Neuron (in vitro differentiated cells): ENCODE data around the gene ZNF627.
A peak's percentile ranks its signal among the peaks of the same experiment; 100 is the strongest.
"Not testable (repeated sequence)": the region's sequence is repeated elsewhere in the genome, so short reads cannot be mapped to it uniquely, and the experiment has no call there.

Source experiments
- H2AFZ ChIP-seq: one replicate; pipeline ENCODE4 v1.6.1; 2013; ENCODE audit warnings: low read depth, mild to moderate bottlenecking, inconsistent platforms, low read length, moderate library complexity
- H3K27me3 ChIP-seq: one replicate; pipeline ENCODE4 v1.6.1; 2013; ENCODE audit warnings: low read length; ENCODE audit not compliant: insufficient read depth
- H3K36me3 ChIP-seq: one replicate; pipeline ENCODE4 v1.6.1; 2013; ENCODE audit warnings: low read length; ENCODE audit not compliant: insufficient read depth
- H3K4me1 ChIP-seq: one replicate; pipeline ENCODE4 v1.6.1; 2013; ENCODE audit warnings: low read length; ENCODE audit not compliant: insufficient read depth
- H3K4me3 ChIP-seq: 2 replicates; pipeline ENCODE4 v1.5.1; 2013; ENCODE audit warnings: mild to moderate bottlenecking, low read length, moderate library complexity
- H3K9me3 ChIP-seq: one replicate; pipeline ENCODE4 v1.6.1; 2013; ENCODE audit warnings: low read length

ZNF627 gene

GRCh38 chr19:11617180-11618062 lies 20.1 kb downstream of the ZNF627 start:
- Histone ChIP-seq H3K4me3 (no peak overlapping the region), H3K36me3 (peaks cover 76% of the 10 kb centered on the region), H3K9me3 (peaks cover 68% of the 10 kb centered on the region), H3K27me3 (no peaks in the 10 kb centered on the region), H2AFZ (no peak overlapping the region), H3K4me1 (no peaks in the 10 kb centered on the region)

DNA sequence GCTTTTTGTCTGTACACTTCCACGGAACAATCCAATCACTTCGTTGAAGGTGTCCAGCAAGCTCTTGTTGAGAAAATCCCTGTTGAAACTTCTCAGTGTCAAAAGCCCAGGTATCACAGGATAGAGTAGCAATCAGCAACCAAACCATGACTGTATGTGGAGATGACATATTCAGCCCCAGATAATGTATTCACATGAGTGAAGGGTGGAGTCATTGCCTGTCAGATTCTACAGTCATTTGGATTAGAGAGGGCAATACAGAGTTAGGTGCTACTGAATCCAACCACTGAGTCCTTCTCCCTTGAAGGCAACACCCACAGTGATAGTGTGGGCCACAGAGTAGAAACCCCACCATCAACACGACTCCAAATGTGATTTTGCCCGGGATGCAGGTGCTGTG lies 23.3 kb downstream of the ZNF627 start:
- peaks cover 55% of the 10 kb centered on the region for H3K36me3 ChIP-seq
- H3K9me3 ChIP-seq, result peaks cover 46% of the 10 kb centered on the region
- no peak overlapping the region for H2AFZ ChIP-seq
- no peaks in the 10 kb centered on the region for H3K4me1 ChIP-seq
- no peaks in the 10 kb centered on the region for H3K27me3 ChIP-seq
- no peak overlapping the region for H3K4me3 ChIP-seq

DNA sequence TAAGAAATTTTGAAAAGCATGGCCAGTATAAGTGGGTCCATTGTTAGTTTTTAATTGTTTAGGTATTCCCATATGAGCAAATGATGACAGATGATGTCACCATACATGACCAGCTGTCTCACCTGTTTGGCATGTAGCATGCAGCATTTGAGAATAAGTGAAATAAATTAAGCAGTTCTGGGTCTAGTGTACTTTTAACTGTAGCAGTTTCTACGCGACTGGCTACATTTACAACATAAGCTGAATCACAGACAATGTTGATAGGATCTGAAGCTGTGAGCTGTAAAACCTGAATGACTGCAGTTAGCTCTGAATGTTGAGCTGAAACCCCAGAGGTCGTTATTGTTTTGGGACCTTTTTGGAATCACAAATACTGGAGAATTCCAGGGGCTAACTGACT lies 25.1 kb downstream of the ZNF627 start:
- H3K4me1 ChIP-seq, H3K4me3 ChIP-seq, H3K27me3 ChIP-seq, H2AFZ ChIP-seq: not testable (repeated sequence)
- H3K9me3 ChIP-seq, result peaks cover 29% of the 10 kb centered on the region
- peaks cover 38% of the 10 kb centered on the region for H3K36me3 ChIP-seq

DNA sequence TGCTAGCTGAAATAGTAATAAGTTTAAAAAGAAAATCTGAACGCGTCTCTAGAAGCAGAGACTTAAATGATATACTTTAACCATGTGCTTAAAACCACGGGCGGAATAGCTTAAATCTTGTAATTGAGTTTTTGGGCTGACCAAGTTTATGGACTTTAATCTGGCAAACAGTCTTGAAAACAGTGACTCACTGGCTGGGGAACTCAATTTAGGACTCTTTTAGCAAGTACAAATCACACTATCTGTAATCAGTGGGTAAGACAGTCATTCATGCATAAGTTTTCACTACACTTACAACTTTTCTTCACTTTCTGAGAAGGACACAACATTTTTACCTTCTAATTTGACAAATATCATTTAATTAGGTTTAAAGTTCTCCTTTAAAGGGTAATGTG lies 26.8 kb downstream of the ZNF627 start:
- no peak overlapping the region for H2AFZ ChIP-seq
- peaks cover 22% of the 10 kb centered on the region for H3K36me3 ChIP-seq
- peaks cover 2% of the 10 kb centered on the region for H3K4me1 ChIP-seq
- H3K9me3 ChIP-seq, result peaks cover 13% of the 10 kb centered on the region
- no peak overlapping the region for H3K4me3 ChIP-seq
- H3K27me3 ChIP-seq, result no peaks in the 10 kb centered on the region

DNA sequence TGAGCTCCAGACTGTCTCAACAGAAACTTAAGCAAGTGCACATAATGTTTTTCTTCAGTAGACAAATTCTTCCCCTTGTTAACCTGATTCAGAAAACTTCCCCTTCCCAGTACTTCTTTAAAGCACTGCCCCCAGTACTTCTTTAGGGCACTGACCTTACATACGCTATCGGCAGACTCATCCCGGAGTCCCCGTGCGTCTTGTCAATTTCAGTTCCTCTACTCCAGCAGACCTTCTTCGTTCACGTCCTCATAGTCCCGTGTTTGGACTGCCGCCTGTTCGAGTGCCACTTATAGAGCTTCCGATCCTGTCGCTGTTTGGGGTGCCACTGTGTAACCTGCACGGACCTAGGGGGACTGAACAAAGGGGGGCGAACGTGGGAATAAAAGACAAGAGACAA lies 29.0 kb downstream of the ZNF627 start:
- Histone ChIP-seq H3K36me3 (peaks cover 2% of the 10 kb centered on the region), H3K27me3 (no peaks in the 10 kb centered on the region)

GRCh38 chr19:11633223-11633622 lies 35.9 kb downstream of the ZNF627 start:
- Histone ChIP-seq H3K36me3 (no peaks in the 10 kb centered on the region), H3K4me3 (no peak overlapping the region), H2AFZ (no peak overlapping the region), H3K9me3 (peaks cover 5% of the 10 kb centered on the region), H3K4me1 (no peaks in the 10 kb centered on the region), H3K27me3 (no peaks in the 10 kb centered on the region)

More for the DNA sequence above, 29.0 kb downstream of the ZNF627 start:
- Histone ChIP-seq H3K4me1 (peaks cover 2% of the 10 kb centered on the region), H2AFZ (no peak overlapping the region), H3K4me3 (no peak overlapping the region), H3K9me3 (no peaks in the 10 kb centered on the region)

DNA sequence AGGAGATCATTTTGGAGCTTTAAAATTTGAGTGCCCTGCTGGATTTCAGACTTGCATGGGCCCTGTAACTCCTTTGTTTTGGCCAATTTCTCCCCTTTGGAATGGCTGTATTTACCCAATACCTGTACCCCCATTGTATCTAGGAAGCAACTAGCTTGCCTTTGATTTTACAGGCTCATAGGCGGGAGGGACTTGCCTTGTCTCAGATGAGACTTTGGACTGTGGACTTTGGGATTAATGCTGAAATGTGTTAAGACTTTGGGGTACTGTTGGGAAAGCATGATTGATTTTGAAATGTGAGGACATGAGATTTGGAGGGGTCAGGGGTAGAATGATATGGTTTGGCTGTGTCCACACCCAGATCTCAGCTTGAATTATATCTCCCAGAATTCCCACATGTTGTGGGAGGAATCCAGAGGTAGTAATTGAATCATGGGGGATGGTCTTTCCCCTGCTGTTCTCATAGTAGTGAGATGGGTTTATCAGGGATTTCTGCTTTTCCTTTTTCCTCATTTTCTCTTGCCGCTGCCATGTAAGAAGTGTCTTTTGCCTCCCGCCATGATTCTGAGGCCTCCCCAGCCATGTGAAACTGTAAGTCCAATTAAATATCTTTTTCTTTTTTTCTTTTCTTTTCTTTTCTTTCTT lies 36.9 kb downstream of the ZNF627 start:
- not testable (repeated sequence) for H3K4me3 ChIP-seq, H3K4me1 ChIP-seq, H2AFZ ChIP-seq, H3K27me3 ChIP-seq, H3K9me3 ChIP-seq, H3K36me3 ChIP-seq

GRCh38 chr19:11639245-11639601 lies 41.9 kb downstream of the ZNF627 start:
- H2AFZ ChIP-seq, result no peak overlapping the region
- peak overlapping the region; percentile 100 for H3K4me3 ChIP-seq
- no peaks in the 10 kb centered on the region for H3K4me1 ChIP-seq
- no peaks in the 10 kb centered on the region for H3K27me3 ChIP-seq
- peaks cover 3% of the 10 kb centered on the region for H3K9me3 ChIP-seq
- peaks cover 4% of the 10 kb centered on the region for H3K36me3 ChIP-seq

GRCh38 chr19:11639602-11640471 lies 42.6 kb downstream of the ZNF627 start:
- H2AFZ ChIP-seq, result peak overlapping the region; percentile 60
- H3K27me3 ChIP-seq, result no peaks in the 10 kb centered on the region
- H3K4me3 ChIP-seq, result peak overlapping the region; percentile 100
- H3K4me1 ChIP-seq, result no peaks in the 10 kb centered on the region
- peaks cover 9% of the 10 kb centered on the region for H3K36me3 ChIP-seq
- peaks cover 9% of the 10 kb centered on the region for H3K9me3 ChIP-seq

DNA sequence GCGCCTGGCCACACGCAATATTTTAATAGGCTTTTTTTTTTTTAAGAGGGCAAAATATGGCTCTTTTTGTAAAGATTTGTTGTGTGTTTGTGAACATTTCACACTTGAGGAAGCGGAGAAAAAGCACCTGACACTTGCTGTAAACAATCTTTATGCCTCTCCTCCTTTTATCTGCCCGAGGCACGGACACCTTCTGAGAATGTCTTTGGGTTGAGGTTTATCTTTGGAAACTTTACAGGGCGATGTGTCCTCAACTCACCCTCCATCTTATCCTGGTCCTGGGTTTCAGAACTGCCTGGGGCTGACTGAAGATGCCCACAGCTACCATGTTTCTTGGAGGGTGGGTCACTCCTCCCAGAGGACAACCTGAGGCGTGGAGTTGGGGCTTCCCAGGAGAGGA lies 44.0 kb downstream of the ZNF627 start:
- no peaks in the 10 kb centered on the region for H3K27me3 ChIP-seq
- H3K4me1 ChIP-seq, result no peaks in the 10 kb centered on the region
- peaks cover 9% of the 10 kb centered on the region for H3K36me3 ChIP-seq
- H3K9me3 ChIP-seq, result peaks cover 9% of the 10 kb centered on the region
- H3K4me3 ChIP-seq, result no peak overlapping the region
- no peak overlapping the region for H2AFZ ChIP-seq

DNA sequence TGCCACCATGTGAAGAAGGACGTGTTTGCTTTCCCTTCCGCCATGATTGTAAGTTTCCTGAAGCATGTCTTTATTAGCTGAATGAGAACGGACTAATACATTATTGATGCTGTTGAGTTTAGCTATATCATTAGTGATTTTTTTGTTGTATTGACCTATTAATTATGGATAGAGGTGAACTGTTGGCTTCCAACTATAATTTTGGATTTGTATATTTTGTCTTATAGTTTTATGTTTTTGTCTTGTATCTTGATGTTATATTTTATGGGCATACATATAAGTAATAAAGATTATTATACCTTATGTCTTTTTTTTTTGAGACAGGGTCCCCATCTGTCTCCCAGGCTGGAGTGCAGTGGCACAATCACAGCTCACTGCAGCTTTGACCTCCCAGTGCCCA lies 45.6 kb downstream of the ZNF627 start:
- H3K4me3 ChIP-seq, result no peak overlapping the region
- peaks cover 21% of the 10 kb centered on the region for H3K36me3 ChIP-seq
- no peaks in the 10 kb centered on the region for H3K27me3 ChIP-seq
- H3K4me1 ChIP-seq, result no peaks in the 10 kb centered on the region
- peaks cover 16% of the 10 kb centered on the region for H3K9me3 ChIP-seq
- no peak overlapping the region for H2AFZ ChIP-seq

DNA sequence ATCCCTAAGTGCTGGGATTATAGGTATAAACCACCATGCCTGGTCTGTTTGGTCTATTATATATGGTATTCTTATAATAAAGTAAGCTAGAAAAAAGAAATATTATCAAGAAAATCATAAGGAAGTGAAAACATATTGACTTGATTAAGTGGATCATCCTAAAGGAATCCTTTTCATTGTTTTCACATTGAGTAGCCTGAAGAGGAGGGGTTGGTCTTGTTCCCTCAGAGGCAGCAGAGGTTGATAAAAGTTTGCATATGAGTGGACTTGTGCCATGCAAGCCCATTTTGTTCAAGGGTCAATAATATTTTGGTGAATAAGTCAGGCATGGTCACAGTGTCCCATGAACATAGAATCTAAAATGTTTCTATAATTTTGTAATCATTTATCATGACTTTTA lies 52.7 kb downstream of the ZNF627 start:
- Histone ChIP-seq H3K27me3 (no peaks in the 10 kb centered on the region), H3K4me3 (no peak overlapping the region), H3K4me1 (no peaks in the 10 kb centered on the region), H2AFZ (no peak overlapping the region), H3K9me3 (peaks cover 54% of the 10 kb centered on the region), H3K36me3 (peaks cover 64% of the 10 kb centered on the region)

DNA sequence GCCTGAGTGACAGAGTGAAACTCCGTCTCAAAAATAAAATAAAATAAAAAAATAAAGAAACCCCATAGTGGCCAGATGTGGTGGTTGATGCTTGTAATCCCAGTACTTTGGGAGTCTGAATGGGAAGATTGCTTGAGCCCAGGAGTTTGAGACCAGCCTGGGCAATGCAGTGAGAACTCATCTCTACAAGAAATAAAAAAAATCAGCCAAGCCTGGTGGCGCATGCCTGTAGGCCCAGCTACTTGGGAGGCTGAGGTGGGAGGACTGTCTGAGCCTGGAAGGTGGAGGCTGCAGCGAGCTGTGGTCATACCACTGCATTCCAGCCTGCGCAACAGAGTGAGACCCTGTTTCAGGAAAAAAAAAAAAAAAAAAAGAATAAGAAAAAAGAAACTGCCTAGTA lies 53.8 kb downstream of the ZNF627 start:
- H3K27me3 ChIP-seq, result no peaks in the 10 kb centered on the region
- peaks cover 60% of the 10 kb centered on the region for H3K9me3 ChIP-seq
- no peak overlapping the region for H3K4me3 ChIP-seq
- peaks cover 72% of the 10 kb centered on the region for H3K36me3 ChIP-seq
- no peak overlapping the region for H2AFZ ChIP-seq
- H3K4me1 ChIP-seq, result no peaks in the 10 kb centered on the region
